ENCODE measurements around the gene CSNK1E.

CSNK1E gene

DNA sequence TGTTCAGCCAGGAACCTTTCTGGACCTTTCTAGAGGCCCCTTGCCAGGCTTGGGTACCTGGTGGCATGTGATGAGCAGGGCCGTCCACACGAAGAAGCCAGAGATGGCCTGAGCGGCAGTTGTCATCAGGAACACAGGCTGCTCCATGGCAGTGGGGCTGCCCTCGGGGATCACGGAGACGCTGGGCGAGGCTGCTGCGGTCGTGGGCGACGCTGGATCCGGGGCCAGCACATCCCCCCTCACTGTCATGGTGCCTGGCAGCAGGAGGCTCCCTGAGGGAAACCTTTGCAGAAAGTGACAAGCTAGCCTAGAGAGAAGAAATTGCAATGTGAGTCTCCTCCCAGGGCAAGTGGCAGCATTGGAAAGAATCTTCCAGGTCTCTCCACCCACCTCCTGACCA is 69.5 kb downstream of the CSNK1E start:
- no peak for DNase-seq

DNA sequence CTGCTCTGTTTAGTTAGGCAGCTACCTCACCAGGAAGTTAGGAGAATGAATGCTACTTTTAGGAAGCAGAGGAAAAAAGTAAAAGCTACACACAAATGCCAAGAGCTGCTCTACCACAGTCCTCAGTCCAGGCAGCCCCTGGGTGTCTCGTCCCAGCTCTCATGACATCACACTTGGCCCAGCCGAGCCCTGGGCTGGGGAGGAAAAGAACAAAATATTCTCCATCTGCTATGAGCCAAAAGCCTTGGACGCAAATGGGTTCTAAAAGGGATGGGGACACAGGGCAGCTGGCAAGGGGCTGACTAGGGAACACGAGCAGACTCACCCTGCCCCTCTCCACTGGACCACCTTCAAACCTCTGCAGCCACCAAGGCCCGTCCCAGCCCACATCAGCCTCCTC is 70.5 kb downstream of the CSNK1E start:
- DNase-seq: no peak

DNA sequence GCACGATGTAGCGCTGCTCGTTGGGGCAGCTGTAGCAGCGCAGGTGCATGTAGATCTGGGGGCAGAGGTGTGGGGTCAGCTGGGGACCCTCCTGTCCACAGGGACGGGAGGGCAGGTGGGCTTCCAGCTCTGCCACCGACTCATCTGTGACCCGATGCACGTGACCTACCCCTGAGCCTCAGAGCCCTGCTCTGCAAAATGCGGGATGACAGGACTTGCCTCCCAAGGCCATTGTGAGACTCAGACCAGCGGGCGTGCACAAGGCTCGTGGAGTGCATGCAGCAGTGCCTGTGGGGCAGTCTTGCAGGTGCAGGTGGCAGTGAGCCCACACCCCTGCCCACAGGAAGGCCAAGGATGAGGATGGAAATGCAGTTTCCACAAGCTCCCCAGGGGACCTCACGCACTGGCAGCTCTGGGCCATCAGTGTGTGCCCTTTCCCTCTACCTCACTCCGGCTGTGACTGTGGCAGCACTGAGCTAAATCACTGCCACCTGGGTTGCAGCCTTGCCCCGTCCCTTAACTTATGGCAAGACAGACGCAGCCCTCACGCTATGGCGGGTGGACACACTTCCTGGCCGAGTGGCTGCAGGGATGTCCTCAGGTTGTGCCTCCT is 71.1 kb downstream of the CSNK1E start:
- no peak for DNase-seq

DNA sequence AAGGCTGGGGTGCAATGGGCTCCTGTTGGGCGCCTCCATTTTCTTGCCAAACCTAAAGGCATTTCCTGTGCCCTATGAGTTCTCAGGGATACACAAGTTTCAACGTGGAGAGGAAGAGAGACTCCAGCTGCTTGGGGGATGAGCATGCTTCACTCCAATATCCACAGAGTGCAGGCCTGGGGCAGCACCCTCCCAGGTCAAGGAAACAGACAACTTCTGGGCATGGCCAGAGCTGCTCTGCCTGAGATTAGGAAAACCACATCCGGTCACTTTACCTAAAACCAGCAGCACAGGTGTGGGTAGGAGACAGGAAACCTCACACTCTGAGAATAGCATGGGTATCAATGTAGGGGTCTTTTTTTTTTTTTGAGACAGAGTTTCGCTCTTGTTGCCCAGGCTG is 73.1 kb downstream of the CSNK1E start:
- no peak for DNase-seq

DNA sequence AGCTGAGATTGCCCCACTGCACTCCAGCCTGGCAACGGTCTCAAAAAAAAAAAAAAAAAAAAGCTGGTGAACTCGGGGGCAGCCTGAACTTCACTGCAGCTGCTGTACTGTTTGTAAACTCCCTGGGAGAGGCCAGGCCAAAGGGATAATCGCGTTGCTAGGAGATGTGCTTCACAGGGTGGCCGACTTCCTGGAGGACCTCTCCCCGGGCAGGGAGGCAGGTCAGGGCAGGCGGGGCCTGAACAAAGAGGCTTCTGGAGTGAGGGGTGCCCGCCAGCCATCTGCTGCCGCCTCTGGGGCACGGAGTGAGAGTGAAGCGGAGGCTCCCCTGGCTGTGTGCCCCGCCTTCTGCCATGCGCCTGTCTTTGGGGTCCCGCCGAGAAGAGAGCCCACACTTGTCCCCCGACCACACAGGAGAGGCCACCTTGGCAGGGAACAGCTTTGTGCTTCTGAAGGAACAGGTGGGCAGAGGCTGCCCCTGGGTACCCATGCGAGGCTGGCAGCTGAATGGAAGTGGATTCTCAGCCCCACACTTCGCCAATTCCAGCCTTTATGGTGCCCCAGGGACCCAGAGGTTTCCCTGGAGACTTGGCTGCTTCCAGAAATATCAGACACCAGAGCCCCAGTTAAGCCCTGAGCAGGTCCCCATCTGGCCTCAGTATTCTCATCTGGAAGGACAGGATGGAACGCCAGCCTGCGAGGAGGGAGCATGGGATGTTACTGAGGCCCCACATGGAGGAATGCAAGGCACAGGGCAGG is 74.0 kb downstream of the CSNK1E start:
- no peak for DNase-seq

DNA sequence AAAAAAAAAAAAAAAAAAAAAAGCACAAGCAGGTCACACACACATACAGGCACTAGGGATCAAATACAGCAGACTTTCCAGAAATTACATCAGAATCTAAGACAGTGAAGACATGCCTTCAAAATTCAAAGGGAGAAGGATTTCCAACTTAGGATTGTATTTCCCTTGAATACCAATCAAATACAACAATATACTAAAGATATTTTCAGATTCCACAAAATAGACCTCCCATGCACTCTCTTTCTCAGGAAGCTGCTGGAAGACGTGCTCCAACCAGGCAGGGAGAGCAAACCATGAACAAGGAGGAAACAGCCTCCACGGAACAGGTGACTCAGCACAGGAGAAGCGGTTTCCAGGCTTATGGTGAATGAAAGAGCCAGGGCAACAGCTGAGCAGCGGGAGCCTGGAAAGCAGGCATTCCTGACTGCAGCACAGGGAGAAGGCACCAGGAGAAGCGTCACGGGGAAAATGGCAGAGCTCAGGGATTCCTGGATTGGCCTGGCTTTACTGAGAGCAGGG is 76.4 kb downstream of the CSNK1E start:
- DNase-seq: no peak

All from activated gamma-delta T cell (primary cell).